HCT116 (cell line): ENCODE results near the gene ATP8B3. TPM values are rescaled to one million over a fixed set of nuclear protein-coding genes. Genes with fewer than 3 reads are reported as not detected.

Experiments used
- ATAC-seq: fragments of 200-7000 bp; cut with Tn5 transposase; 2 replicates; pipeline ENCODE4 v1.9.1; 2020; ENCODE audit warnings: mild to moderate bottlenecking, moderate library complexity
- BruUV-seq: library from RNA; stranded (reverse); fragments of 400-500 nt; replicated peaks from 2 replicates; lab custom pipeline; 2021; lab: Mats Ljungman, UMichigan
- CTCF ChIA-PET: fragments of 300-600 bp; sonication (Branson Sonifier 250); formaldehyde crosslinking; loops from one replicate; lab custom pipeline; 2021; ENCODE audit warnings: antibody characterized with exemption; lab: Charles Lee
- POLR2A ChIA-PET: fragments of 300-600, 350-600 bp; sonication (Branson Sonifier 250); formaldehyde crosslinking; loops from one replicate; lab custom pipeline; 2021; ENCODE audit warnings: antibody characterized with exemption; lab: Charles Lee
- RAD21 ChIA-PET, 2 experiments: fragments of 300-600 bp; sonication (Branson Sonifier 250); formaldehyde crosslinking; loops; one replicate each; lab custom pipeline; 2023; ENCODE audit warnings: low total read pairs in 2 of 2; ENCODE audit not compliant: uncharacterized antibody in 2 of 2, unreplicated experiment in 2 of 2, low non-redundant PET in 1 of 2; lab: Charles Lee
- DNase-seq: peaks from one replicate; pipeline ENCODE4 v3.0.0-alpha.2; 2010; ENCODE audit warnings: low read depth, low spot score
- H2AFZ ChIP-seq: fragments of 200-600 bp; shearing (Covaris generic), sonication (generic); 2 replicates; pipeline ENCODE4 v1.6.1; 2017; ENCODE audit warnings: low read depth, mixed run types, mixed read lengths, antibody characterized with exemption, low read length; ENCODE audit not compliant: poor library complexity, severe bottlenecking
- H3K27ac ChIP-seq: 2 replicates; pipeline ENCODE4 v1.5.1; 2012; ENCODE audit warnings: low read depth, low read length
- H3K27me3 ChIP-seq: fragments of 200-600 bp; sonication (generic); 2 replicates; pipeline ENCODE4 v1.6.1; 2016; ENCODE audit warnings: mixed run types, low read length, mixed read lengths; ENCODE audit not compliant: insufficient read depth
- H3K36me3 ChIP-seq, 2 experiments: fragments of 200-500 bp in 1 of 2; fragments of 200-600 bp in 1 of 2; sonication (Bioruptor generic) in 1 of 2; sonication (generic) in 1 of 2; 2 replicates each; pipeline versions ENCODE4 v1.5.1 to v1.6.1; 2014 to 2016; ENCODE audit warnings: low read length in 2 of 2, inconsistent platforms in 1 of 2, mixed read lengths in 1 of 2, mixed run types in 1 of 2; ENCODE audit not compliant: insufficient read depth in 2 of 2, control insufficient read depth in 1 of 2
- H3K4me1 ChIP-seq, 2 experiments: fragments of 200-600 bp in 1 of 2; sonication (generic) in 1 of 2; 2 replicates each; pipeline versions ENCODE4 v1.5.1 to v1.6.1; 2012 to 2017; ENCODE audit warnings: low read length in 2 of 2, inconsistent platforms in 1 of 2, mild to moderate bottlenecking in 1 of 2, mixed read lengths in 1 of 2, mixed run types in 1 of 2, moderate library complexity in 1 of 2; ENCODE audit not compliant: insufficient read depth in 2 of 2, control insufficient read depth in 1 of 2
- H3K4me2 ChIP-seq: fragments of 200-600 bp; sonication (generic); 2 replicates; pipeline ENCODE4 v1.6.1; 2017; ENCODE audit warnings: mixed run types, low read length, mixed read lengths
- H3K4me3 ChIP-seq, 2 experiments: fragments of 200-600 bp in 1 of 2; sonication (generic) in 1 of 2; replicated peaks in 1 of 2; 2 replicates each; pipeline ENCODE4 v1.5.1; 2011 to 2016; ENCODE audit warnings: low read length in 2 of 2, control low read depth in 1 of 2, low read depth in 1 of 2, mild to moderate bottlenecking in 1 of 2, mixed read lengths in 1 of 2, mixed run types in 1 of 2
- H3K79me2 ChIP-seq: fragments of 200-600 bp; sonication (generic); 2 replicates; pipeline ENCODE4 v1.6.1; 2017; ENCODE audit warnings: mild to moderate bottlenecking, mixed run types, low read length, moderate library complexity, mixed read lengths; ENCODE audit not compliant: insufficient read depth
- H3K9ac ChIP-seq: fragments of 200-600 bp; sonication (generic); 2 replicates; pipeline ENCODE4 v1.6.1; 2016; ENCODE audit warnings: low read length, mixed read lengths
- H3K9me2 ChIP-seq: fragments of 200-600 bp; sonication (generic), shearing (Covaris generic); 2 replicates; pipeline ENCODE4 v1.6.1; 2017; ENCODE audit warnings: mixed run types, mild to moderate bottlenecking, moderate library complexity; ENCODE audit not compliant: insufficient read depth
- H3K9me3 ChIP-seq, 2 experiments: fragments of 200-500 bp in 1 of 2; fragments of 200-600 bp in 1 of 2; sonication (Bioruptor generic) in 1 of 2; sonication (generic) in 1 of 2; 2 replicates each; pipeline ENCODE4 v1.6.1; 2014 to 2017; ENCODE audit warnings: low read length in 2 of 2, mixed read lengths in 2 of 2, inconsistent platforms in 1 of 2, low read depth in 1 of 2, mild to moderate bottlenecking in 1 of 2, mixed run types in 1 of 2, moderate library complexity in 1 of 2; ENCODE audit not compliant: control insufficient read depth in 1 of 2, insufficient read depth in 1 of 2
- H4K20me1 ChIP-seq: fragments of 200-600 bp; sonication (generic), shearing (Covaris generic); 2 replicates; pipeline ENCODE4 v1.6.1; 2017; ENCODE audit warnings: mixed run types, mild to moderate bottlenecking, moderate library complexity; ENCODE audit not compliant: insufficient read depth
- CBX3 ChIP-seq: IDR thresholded peaks from 2 replicates; pipeline ENCODE4 v1.6.1; 2012; ENCODE audit warnings: low read depth
- CEBPB ChIP-seq: IDR thresholded peaks from 2 replicates; pipeline ENCODE4 v1.6.1; 2012; ENCODE audit warnings: low read depth
- ELF1 ChIP-seq: IDR thresholded peaks from 2 replicates; pipeline ENCODE4 v1.6.1; 2012; ENCODE audit warnings: low read depth, borderline replicate concordance
- FOSL1 ChIP-seq: IDR thresholded peaks from 2 replicates; pipeline ENCODE4 v1.6.1; 2012; ENCODE audit warnings: low read depth
- RAD21 ChIP-seq: IDR thresholded peaks from 2 replicates; pipeline ENCODE4 v1.6.1; 2012; ENCODE audit warnings: low read depth, mild to moderate bottlenecking
- SP1 ChIP-seq: IDR thresholded peaks from 2 replicates; pipeline ENCODE4 v1.6.1; 2012; ENCODE audit warnings: low read depth
- TCF7L2 ChIP-seq: IDR thresholded peaks from 2 replicates; pipeline ENCODE4 v1.7.0; 2011; ENCODE audit warnings: borderline replicate concordance, inconsistent platforms; ENCODE audit not compliant: insufficient read depth, insufficient read length; ENCODE audit errors: extremely low read depth
- ZFX ChIP-seq: fragments of 450-650 bp; IDR thresholded peaks from 2 replicates; pipeline ENCODE4 v1.6.1; 2017
- intact Hi-C: fragments of 100-400 bp; cut with micrococcal nuclease; formaldehyde crosslinking; loops from 2 replicates; pipeline ENCODE4 v1.10.0; 2022
- total RNA-seq: library from RNA; stranded (reverse); gene quantifications from one replicate; pipeline ENCODE4 v1.2.1, GENCODE V29; 2021; ENCODE audit not compliant: unreplicated experiment
- TF ChIP-seq, protein P1 (sequence below): IDR thresholded peaks from 2 replicates; pipeline ENCODE4 v1.6.1; 2012; ENCODE audit warnings: low read depth

Gene ATP8B3
- total RNA-seq, 1 experiment from 2014 or later = 17.0 TPM

DNA sequence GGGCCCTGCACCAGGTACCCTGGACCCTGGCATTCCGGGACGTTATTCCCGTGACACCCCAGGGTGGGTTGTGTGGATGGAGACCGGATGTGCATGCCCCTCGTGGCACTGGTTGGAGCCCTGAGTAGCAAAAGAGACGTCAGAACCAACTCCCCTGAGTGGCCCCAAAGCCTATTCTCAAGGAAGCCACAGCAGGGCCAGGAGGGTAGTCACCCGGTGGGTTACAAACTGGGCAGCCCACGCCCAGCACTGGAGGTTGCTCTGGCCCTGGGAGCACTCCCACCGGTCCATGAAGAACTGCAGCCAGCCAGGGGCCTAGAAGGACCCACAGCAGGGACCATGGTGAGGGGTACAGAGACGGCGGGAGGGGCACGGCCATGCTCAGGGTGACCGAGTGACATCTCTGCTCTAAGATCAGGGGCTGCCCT is 43.8 kb upstream of the ATP8B3 start:
- no peak for DNase-seq
- H3K9ac ChIP-seq = peak overlapping the region; percentile 53
- H3K9me3 ChIP-seq = no peaks in the 10 kb centered on the region
- H3K27ac ChIP-seq = peak overlapping the region; percentile 88
- ATAC-seq = no peak
- TF ChIP-seq, protein P1, sequence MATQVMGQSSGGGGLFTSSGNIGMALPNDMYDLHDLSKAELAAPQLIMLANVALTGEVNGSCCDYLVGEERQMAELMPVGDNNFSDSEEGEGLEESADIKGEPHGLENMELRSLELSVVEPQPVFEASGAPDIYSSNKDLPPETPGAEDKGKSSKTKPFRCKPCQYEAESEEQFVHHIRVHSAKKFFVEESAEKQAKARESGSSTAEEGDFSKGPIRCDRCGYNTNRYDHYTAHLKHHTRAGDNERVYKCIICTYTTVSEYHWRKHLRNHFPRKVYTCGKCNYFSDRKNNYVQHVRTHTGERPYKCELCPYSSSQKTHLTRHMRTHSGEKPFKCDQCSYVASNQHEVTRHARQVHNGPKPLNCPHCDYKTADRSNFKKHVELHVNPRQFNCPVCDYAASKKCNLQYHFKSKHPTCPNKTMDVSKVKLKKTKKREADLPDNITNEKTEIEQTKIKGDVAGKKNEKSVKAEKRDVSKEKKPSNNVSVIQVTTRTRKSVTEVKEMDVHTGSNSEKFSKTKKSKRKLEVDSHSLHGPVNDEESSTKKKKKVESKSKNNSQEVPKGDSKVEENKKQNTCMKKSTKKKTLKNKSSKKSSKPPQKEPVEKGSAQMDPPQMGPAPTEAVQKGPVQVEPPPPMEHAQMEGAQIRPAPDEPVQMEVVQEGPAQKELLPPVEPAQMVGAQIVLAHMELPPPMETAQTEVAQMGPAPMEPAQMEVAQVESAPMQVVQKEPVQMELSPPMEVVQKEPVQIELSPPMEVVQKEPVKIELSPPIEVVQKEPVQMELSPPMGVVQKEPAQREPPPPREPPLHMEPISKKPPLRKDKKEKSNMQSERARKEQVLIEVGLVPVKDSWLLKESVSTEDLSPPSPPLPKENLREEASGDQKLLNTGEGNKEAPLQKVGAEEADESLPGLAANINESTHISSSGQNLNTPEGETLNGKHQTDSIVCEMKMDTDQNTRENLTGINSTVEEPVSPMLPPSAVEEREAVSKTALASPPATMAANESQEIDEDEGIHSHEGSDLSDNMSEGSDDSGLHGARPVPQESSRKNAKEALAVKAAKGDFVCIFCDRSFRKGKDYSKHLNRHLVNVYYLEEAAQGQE = no peak
- TF ChIP-seq TCF7L2 (no peak), ELF1 (no peak), RAD21 (no peak), SP1 (no peak), ZFX (no peak), FOSL1 (no peak), CEBPB (no peak), CBX3 (no peak)
- H3K79me2 ChIP-seq = peaks cover 94% of the 10 kb centered on the region
- peak overlapping the region; percentile 83 for H3K4me2 ChIP-seq
- peaks cover 0 to 7% of the 10 kb centered on the region in 2 experiments; a peak in 1 of 4 replicates for H3K36me3 ChIP-seq
- BruUV-seq = no TSS peak
- H3K27me3 ChIP-seq = no peaks in the 10 kb centered on the region
- CTCF ChIA-PET = interaction anchor here (0.7 to 1.4 kb wide), 2 partner anchors 9 to 29 kb away, joined by 3 read pairs; no protein-coding TSS in a partner anchor
- H2AFZ ChIP-seq = no peak overlapping the region
- peak overlapping the region; percentile 22 to 32; a peak in 3 of 4 replicates for H3K4me3 ChIP-seq
- intact Hi-C loops = no loop called here
- peaks cover 7% of the 10 kb centered on the region; the same call in 1 of the 2 replicates for H4K20me1 ChIP-seq
- RAD21 ChIA-PET = no interaction called here
- POLR2A ChIA-PET = no interaction called here
- no peaks in the 10 kb centered on the region for H3K9me2 ChIP-seq
- peaks cover 78 to 88% of the 10 kb centered on the region in 2 experiments for H3K4me1 ChIP-seq
